GM19324 (cell line): ENCODE results near the gene PRKD2.
"Not testable (repeated sequence)": the region's sequence is repeated elsewhere in the genome, so short reads cannot be mapped to it uniquely, and the experiment has no call there.

Experiments used
- ATAC-seq: cut with Tn5 transposase; IDR thresholded peaks from one replicate; pipeline ENCODE4 v1.9.1; 2021; ENCODE audit warnings: mild to moderate bottlenecking, moderate library complexity; ENCODE audit not compliant: unreplicated experiment, low FRiP score

The PRKD2 gene

DNA sequence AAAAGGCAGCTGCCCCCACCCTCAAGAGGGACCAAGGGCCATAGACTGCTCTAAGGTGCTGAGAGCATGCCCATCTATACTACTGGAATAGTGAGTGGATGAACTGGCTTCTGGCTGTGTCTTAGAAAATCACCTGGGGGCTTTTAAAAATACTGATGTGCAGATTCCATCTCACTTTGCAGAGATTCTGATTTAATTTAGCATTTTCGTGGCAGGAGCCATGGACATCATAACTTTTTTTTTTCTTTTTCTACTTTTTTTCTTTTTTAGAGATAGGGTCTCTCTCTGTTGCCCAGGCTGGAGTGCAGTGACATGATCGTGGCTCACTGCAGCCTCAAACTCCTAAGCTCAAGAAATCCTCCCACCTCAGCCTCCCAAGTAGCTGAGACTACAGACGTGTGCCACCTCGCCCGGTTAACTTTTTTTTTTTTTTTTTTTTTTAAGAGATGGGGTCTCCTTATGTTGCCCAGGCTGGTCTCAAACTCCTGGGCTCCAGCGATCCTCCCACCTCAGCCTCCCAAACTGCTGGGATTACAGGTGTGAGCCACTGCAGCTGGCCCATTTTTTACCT, 4.1 kb downstream of the PRKD2 start:
- not testable (repeated sequence) for ATAC-seq

DNA sequence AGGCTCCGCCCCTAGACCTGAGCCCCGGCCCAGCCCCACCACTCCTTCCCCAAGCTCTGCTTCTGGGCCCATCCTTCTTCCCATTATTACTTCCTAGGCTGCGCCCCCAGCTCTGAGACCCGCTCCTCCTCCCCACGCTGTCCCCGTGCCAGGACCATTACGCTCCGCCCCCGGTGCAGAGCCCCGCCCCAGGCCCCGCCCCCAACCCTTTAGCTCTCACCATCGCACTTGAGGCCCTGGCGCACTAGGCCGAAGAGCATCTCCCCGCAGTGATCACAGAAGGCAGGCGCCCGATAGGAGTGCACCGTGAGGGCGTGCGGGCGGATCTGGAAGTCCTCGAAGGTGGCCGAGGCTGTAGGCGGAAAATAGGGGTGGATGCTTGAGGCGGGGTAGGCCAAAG, 6.2 kb downstream of the PRKD2 start:
- ATAC-seq = no peak

DNA sequence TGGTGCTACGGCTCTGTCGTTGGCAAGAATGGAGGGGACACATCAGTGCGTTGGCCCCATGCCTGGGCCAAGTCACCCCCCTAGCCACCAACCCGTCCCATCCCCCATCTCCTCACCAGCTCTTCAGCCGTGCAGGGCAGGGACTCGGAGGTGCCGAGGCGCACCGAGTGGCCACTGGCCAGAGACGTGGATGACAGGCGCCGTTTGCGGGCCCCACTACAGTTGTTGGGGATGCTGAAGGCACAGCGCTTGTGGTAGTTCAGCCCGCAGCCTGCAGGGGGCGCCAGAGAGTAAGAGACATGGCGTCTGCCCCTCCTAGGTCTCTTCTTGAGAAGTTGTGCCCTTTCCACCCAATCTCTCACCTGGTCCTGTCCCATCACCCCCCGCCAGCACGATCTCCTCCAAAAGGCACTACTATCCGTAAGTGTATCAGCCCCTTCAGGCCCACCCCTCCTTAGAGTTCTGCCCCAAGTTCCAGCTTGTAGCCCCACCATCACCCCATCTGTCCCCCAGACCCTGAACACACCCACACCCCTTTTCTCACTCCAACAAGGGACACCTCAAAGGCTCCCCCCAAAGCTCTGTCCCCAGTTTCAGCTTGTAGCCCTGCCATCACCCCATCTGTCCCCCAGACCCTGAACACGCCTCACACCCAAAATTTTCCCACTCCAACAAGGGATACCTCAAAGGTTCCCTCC, 12.4 kb downstream of the PRKD2 start:
- no peak for ATAC-seq

DNA sequence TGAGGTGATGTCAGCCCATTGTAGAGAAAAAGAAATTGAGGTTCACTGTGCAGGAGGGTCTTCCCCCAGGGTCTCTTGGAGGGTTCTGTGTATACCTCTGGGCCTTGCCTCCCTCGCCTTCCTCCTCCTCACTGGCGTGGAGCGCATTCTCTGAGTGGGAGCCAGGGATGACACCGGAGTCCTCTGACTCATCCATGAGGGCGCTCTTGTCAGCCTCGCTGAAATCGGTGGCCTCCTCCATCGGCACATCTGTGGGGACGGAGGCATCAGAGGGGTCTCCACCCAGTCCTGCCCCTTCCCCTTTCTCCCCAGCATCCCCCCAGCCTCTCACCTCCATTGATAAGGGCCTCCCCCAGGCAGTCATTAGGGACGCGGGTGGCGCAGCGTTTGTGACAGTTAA, 16.2 kb downstream of the PRKD2 start:
- no peak for ATAC-seq

DNA sequence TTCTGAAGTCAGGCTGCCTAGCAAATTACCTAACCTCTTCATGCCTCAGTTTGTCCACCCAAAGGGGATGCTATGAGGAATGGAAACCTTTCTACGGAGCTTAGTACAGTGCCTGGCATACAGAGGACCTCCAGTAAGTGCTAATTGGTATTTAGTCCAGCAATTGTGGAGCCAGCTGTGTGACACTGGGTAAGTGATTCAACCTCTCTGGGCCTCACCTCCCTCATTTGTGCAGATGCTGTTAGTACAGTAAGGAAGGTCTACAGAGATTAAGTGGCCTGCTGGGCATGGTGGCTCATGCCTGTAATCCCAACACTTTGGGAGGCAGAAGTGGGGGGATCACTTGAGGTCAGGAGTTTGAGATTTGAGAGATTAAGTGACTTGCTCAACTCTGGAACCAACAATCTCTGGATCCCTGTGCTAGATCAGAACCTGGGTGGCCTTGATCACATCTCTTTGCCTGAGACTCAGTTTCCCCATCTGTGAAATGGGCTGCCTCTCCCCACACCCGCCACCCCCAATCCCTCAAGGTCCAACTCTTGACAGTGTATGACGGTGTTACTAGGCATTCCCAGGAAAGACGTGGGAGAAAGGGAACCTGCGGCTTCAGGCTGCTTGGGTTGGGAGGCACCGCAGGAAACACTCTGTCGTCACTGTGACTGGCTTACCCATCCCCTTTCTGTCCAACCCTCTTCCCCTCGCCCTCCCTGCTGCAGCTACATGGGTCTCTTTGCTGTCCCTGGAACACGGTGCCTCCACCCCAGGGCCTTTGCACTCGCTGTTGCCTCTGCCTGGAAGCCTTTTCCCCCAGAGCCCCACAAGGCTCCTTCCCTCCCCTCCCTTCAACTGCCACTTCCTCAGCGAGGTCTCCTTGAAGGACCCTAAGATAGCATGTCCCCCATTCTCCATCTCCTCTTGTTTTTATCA, 18.3 kb downstream of the PRKD2 start:
- ATAC-seq = no peak

DNA sequence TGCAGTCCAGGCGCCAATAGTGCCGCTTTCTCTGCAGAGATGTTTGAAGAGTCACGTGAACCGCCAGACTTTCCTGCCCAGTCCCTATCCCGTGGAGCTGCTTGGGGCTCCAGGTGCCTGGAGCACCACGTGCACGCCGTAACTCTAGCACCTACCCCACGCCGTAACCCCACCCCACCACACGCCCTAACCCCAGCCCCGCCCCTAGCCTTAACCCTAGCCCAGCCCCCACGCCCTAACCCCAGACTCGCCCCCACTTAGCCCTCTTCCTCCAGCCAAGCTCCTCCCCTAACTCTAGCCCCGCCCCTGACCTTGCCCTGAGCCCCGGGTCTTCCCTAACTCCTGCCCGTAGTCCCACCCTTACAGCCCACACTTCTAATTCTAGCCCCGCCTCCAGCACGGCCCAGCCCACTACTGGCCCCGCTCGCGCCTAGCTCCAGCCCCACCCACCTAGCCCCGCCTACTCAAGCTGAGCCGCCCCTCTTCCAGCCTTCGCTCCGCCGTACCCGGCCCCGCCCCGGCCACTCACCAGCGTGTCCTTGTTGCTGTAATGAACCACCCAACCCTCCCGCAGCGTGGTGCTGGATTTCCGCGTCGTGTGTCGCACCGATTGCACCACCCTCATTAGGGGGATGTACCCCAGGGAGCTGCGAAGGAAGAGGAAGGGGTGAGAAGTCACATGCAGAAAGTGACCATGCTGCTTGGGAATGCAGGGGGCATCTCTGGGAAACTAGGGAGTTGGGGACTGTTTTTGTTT, 19.5 kb downstream of the PRKD2 start:
- ATAC-seq = no peak

DNA sequence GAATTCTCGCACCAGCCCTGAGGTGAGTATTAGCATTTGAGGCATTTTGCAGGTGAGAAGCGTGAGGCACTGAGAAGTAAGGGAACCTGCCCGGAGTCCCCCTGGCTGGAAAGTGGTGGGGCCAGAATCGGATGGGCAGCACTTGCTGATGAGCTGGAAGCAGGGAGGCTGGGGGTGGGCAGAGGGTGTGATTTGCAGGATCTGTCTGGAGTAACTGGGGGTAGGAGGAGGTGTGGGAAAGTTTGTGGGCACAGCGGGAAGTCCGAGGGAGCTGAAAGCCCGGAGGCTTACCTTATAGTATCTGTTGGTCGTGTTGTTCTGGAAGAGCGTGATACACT, 20.1 kb downstream of the PRKD2 start:
- ATAC-seq = no peak

DNA sequence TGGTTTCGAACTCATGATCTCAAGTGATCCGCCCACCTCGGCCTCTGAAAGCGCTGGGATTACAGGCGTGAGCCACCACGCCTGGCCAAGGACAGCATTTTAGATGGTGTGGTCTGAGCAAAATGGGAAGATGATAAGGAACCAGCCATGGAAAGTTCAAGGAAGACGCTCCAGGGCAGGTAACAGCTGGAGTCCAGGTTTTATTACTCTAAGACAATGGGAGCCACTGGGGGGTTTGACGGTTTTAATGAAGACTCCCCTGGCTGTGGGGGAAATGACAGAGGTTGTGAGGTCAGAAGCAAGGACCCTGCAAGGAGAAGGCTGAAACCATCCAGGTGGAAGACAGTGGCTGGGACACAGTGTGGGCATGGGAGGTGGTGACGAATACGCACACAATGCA, 20.9 kb downstream of the PRKD2 start:
- no peak for ATAC-seq

DNA sequence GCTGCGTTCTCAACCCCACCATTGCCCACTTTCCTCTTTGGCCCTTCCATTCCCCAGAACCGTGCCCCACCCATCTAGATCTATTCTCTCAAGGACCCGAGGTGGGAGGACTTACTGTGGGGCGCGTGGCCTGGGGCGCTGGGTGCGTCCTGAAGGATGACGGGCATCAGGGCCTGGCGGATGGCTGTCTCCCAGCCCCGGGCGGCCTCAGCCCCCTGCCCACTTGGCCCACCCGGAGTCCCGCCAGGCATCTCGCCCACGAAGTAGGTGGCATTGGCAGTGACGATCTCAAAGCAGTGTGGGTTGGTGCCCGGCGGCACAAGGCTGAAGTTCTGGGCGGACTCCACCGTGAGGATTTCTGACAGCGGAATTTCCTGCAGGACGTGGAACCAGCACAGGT, 23.2 kb downstream of the PRKD2 start:
- no peak for ATAC-seq

DNA sequence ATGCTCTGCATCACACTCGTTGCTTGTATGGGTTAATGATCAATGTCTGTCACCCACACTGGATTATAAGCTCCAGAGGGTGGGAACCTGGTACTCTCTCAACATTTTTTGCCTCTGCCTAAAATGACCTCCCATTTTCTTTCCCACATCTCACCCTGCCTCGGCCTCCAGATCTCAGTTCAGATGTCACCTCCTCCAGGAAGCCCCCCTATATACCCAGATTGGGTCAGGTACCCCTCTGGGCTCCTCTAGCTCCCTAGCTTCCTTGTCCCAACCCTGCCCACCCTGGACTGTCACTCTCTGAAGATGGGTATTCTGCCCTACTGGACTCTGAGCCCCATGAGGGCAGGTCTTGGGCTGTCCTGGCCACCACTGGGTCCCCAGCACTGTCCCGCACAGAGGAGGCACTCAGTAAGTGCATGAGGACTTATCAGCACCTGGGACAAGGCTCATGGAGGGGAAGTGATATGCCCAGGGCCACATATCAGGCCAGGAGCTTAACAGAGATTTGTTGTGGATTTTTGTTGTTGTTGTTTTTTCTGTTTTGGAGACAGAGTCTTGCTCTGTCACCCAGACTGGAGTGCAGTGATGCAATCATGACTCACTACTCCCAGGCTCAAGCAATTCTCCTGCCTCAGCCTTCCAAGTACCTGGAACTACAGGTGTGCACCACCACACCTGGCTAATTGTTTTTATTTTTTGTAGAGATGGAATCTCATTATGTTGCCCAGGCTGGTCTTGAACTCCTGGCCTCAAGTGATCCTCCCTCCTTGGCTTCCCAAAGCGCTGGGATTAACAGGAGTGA, 23.8 kb downstream of the PRKD2 start:
- no peak for ATAC-seq

DNA sequence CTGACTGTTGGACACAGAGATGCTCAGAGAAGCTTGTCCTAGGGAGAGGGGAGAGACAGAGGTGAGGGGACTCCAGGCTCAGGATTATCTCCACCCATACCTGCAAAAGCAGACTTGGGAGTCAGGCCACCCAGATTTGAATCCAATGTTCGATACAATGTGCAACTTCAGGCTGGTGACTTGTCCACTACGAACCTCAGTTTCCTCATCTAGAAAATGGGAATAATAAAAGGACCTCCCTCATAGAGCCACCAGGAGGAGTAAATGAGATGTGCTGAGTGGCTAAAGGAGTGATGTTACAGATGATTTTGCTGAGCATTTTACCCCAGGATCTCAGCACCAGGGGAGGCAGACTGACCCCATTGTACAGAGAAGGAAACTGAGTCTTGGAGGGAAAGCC, 25.0 kb downstream of the PRKD2 start:
- ATAC-seq = no peak

DNA sequence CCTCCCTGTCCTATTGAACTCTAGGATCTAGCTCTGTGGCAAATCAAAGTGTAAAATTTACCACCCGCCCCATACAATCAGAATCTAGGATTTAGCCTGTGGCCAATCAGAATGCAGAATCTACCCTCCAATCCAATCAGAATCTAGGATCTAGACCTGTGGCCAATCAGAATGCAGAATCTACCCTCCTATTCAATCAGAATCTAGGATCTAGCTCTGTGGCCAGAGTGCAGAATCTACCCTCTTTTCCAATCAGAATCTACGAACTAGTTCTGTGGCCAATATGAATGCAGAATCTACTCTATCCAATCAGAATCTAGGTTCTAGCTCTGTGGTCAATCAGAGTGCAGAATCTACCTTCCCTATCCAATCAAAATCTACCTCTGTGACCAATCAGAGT, 25.8 kb downstream of the PRKD2 start:
- no peak for ATAC-seq

DNA sequence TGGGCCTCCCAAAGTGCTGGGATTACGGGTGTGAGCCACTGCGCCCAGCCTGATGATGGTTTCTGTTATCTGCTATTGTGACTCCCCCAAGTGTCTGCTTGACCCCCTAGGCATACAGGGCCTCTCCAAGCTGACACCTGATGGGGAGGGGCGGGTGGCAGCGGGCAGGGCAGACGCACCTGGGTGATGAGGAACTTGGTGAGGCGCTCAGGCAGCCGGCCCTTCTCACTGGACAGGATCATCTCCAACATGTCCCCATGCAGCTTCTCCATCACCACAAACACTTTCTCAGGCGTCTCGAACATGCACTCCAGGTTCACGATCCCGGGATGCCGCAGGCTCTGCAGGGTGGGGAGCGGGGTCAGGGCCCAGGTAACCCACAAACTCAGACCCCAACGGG, 27.6 kb downstream of the PRKD2 start:
- ATAC-seq = no peak

DNA sequence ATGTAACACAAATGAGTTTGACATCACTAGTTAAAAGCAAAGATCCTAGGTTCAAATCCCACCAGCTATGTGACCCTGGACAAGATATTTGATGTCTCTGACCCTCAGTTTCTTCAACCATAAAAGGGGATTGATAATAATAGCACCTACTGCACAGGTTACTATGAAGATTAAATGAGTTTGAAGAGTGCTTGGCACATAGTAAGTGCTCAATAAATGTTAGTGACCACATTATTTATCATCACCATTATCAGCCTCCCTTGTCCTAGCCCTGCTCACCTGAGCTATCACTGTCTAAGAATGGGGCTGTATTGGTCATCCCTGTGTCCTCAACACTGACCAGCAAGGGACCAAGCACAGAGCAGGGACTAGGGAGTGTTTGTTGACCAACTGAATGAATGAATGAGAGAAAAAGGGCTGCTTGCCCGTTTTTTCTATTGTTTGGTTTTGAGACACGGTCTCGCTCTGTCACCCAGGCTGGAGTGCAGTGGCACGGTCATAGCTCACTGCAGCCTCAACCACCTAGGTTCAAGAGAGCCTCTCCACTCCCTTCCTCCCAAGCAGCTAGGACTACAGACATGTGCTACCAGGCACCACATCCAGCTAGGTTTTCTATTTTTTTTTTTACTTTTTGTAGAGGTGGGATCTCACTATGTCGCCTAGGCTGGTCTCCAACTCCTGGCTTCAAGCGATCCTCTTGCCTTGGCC, 29.3 kb downstream of the PRKD2 start:
- no peak for ATAC-seq

DNA sequence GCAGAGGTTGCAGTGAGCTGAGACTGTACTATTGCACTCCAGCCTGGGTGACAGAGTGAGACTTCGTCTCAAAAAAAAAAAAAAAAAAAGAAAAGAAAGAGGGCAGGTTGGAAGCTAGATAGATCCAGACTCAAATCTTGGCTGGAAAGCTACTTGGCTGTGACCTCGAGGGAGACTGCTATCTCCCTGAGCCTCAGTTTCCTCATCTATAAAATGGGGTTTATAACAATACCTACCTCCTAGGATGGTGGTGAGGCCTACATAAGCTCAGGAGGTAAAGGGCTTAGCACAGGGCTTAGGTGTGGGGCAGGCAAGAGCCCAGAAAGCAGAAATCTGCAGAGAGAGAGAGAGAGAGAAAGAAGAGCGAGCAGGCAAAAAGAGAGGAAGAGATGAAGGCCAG, 31.7 kb downstream of the PRKD2 start:
- no peak for ATAC-seq

DNA sequence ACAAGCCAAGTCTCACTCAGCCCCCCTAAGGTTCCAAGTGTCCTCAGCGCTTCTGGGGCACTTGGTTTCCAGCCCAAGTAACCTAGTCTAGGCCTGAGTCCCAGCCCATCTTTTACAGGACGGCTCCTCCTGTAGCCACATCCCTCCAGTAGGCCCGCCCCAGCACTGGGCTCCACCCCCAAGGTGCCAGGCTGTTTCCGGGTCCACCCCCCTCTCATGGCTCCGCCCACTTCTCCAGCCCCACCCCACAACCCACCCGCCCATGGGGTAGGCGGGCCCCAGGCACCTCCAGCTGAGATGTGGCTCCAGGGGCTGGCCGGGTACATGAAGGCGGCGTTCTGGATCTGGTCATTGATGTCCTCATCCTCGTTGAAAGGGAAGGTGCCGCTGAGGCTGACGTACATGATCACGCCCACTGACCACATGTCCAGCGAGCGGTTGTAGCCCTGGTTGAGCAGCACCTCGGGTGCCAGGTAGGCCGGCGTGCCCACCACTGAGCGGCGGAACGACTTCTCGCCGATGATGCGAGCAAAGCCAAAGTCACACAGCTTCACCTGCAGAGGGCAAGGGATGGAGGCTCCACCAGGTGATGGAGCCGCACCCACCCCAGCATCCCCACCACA, 38.7 kb downstream of the PRKD2 start:
- ATAC-seq = no peak

DNA sequence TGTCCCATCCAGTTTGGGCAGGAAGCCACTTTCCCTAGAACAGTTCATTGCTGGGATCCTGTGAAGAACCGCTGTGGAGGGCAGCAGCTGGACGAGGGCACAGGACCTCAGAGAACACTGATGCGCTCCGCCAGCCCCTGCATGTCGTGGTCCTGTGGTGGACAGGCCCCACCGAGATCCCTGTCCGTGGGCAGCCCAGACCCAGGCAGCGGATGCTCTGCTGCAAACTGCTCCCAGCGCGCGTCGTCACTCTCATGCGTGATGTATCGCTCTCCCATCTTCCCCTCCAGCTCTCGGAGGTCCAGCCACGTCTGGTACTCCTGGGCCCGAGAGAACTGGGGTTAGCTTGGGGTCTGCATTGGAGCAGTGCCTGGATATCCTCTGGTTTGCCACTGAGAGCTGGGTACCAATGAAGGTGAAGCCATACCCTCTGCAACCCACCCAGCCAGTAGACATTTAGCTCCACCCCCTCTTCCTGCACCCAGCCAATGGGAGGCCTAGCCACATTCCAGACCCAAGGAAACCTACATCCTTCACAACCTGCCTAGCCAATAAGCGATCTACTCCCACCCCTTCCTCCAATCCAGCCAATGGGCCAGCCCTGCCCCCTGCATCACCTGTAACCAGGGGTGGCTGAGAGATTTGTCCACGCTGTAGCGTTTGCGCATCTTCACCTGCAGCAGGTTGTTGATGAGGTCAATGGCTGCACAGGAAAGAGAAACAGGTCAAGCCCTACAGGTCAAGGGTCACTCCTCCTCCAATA, 42.3 kb downstream of the PRKD2 start:
- ATAC-seq = no peak

DNA sequence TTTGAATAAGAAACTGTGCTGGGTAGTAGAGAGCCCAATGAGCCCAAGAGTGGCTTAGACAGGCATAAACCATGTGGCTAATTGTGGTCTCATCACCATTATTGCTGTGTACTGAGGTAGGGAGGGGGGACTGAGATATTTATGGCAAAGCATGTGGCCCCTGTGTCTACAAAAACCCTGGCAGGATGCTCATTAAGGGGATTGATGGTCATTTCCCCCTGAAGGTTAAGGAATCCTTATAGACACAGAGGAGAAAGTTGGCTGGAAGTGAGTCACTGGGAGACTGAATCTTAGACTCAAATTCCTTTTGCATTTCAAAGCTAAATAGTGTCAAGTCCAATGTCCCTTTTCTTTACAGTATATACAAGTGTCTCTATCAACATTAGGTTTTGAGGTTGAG, 46.1 kb downstream of the PRKD2 start:
- no peak for ATAC-seq
